Measurements from ENCODE around the gene PIGBOS1. TPM values are rescaled to one million over a fixed set of nuclear protein-coding genes. Genes with fewer than 3 reads are reported as not detected.
A peak's percentile ranks its signal among the peaks of the same experiment; 100 is the strongest.

The PIGBOS1 gene, protein sequence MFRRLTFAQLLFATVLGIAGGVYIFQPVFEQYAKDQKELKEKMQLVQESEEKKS
- 22.1 TPM for polyA plus RNA-seq (2013)

DNA sequence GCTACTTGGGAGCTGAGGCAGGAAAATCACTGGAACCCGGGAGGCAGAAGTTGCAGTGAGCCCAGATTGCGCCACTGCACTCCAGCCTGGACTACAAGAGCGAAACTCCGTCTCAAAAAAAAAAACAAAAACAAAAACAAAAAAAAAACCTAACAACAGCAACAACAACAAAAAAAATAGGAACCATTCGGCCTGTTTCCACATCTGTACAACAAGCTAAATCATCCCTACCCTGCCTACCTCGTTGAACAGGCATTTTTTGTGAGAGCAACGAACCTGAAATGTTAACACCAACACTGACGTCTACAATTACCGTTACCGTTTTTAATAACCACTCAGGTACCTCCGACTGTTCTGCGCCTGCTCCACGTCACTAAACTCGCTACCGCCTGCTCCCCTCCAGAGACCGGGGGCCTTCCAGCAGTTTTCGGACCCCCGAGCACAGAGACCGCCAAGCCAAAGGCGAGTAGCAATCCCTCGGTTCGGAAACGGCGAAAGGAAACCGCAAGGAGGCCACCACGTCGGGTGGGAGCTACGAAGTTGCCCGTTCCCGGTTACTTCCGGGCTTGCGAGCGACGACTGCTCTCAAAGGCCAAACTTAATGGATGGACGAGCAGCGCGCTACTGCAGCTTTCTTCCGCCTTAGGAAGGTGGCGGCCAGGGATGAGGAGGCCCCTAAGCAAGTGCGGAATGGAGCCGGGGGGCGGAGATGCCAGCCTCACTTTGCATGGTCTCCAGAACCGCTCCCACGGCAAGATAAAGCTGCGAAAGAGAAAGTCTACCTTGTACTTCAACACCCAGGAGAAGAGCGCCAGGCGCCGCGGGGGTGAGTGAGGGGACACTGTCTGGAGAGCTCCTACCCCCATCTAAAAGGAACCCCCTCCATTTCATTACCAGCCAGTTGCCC lies at the start of gene PIGBOS1, which contains the start of gene PIGB:
Gene PIGBOS1 (minus strand): TSS at position 536 of the 907 bp plus-strand sequence. CDS start 1,331 bp downstream, outside the sequence.
Gene PIGB (plus strand): TSS at position 635 of the 907 bp plus-strand sequence. CDS start 29 bp downstream, at position 664.
- ChIA-PET CTCF (interaction anchor here (0.6 to 1.8 kb wide), 9 partner anchors 20 to 1045 kb away, joined by 3 to 7 read pairs (median 3); partner anchors contain the start of genes CCPG1 and PIERCE2), POLR2A (interaction anchor here (0.6 to 1.5 kb wide), 2 partner anchors 8 to 89 kb away, joined by 3 to 5 read pairs; partner anchors contain the start of genes CCPG1 and PIERCE2)
- Histone ChIP-seq H3K27me3 (replicated peaks in 2 of 5; ENCODE audit: control insufficient read depth in 4 of 5, insufficient read depth in 5 of 5, low read length in 4 of 5) (no peaks in the 10 kb centered on the region), H3K27ac (ENCODE audit: insufficient read depth in 1 of 2, low read depth in 1 of 2, low read length in 2 of 2, poor library complexity in 1 of 2, severe bottlenecking in 2 of 2) (peak within 1 kb of the TSS; percentile 98 to 99), H3K36me3 (ENCODE audit: control insufficient read depth in 4 of 4, insufficient read depth in 4 of 4, low read length in 3 of 4) (peaks cover 0 to 4% (median 1%) of the 10 kb centered on the region in 4 experiments), H3K4me1 (ENCODE audit: control extremely low read depth in 1 of 4, control insufficient read depth in 4 of 4, insufficient read depth in 4 of 4, low read length in 3 of 4) (peaks cover 9 to 32% (median 18%) of the 10 kb centered on the region in 4 experiments), H3K9me3 (ENCODE audit: control extremely low read depth in 1 of 5, control insufficient read depth in 4 of 5, insufficient read depth in 2 of 5, low read depth in 1 of 5, low read length in 4 of 5) (no peaks in the 10 kb centered on the region), H3K4me3 (ENCODE audit: control insufficient read depth in 1 of 7, extremely low read depth in 1 of 7, insufficient read depth in 4 of 7, low read depth in 2 of 7, low read length in 6 of 7) (peak within 1 kb of the TSS; percentile 83 to 98 (median 93))
- under 1% methylated on average over 40 of the region's 49 CpGs for WGBS (ENCODE audit: insufficient coverage)
- peak; percentile 94 to 97 (median 95) for DNase-seq

DNA sequence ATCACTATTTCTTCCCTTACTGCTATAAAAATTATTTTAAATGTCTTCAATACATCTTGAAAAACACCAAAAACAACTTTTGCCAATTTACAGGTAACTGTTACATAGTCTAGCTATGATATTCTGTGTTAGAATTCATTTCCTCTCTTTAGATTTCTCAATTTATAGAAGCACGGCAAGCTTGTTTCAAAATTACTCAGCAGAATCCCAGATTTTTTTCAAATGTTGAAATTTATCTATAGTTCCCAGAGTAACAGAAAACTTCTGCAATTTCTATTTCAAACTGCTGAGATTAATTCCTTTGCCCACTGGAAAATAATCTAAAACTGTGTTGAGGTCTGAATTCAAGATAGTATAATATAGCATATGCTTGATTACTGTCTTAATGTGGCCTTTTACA lies 48.1 kb upstream of the PIGBOS1 start:
- Histone ChIP-seq H3K36me3 (ENCODE audit: control insufficient read depth in 4 of 4, insufficient read depth in 4 of 4, low read length in 3 of 4) (peaks cover 3 to 31% (median 7%) of the 10 kb centered on the region in 4 experiments), H3K27me3 (replicated peaks in 2 of 5; ENCODE audit: control insufficient read depth in 4 of 5, insufficient read depth in 5 of 5, low read length in 4 of 5) (no peaks in the 10 kb centered on the region), H3K9me3 (ENCODE audit: control extremely low read depth in 1 of 5, control insufficient read depth in 4 of 5, insufficient read depth in 2 of 5, low read depth in 1 of 5, low read length in 4 of 5) (no peaks in the 10 kb centered on the region), H3K4me1 (ENCODE audit: control extremely low read depth in 1 of 4, control insufficient read depth in 4 of 4, insufficient read depth in 4 of 4, low read length in 3 of 4) (no peaks in the 10 kb centered on the region), H3K27ac (ENCODE audit: insufficient read depth in 1 of 2, low read depth in 1 of 2, low read length in 2 of 2, poor library complexity in 1 of 2, severe bottlenecking in 2 of 2) (no peak overlapping the region), H3K4me3 (ENCODE audit: control insufficient read depth in 1 of 7, extremely low read depth in 1 of 7, insufficient read depth in 4 of 7, low read depth in 2 of 7, low read length in 6 of 7) (no peak overlapping the region)
- no peak for DNase-seq
- POLR2A ChIA-PET: no interaction called here
- WGBS (ENCODE audit: insufficient coverage): no CpG with 5 or more reads among the region's 1 CpG
- CTCF ChIA-PET: interaction anchor here (1.0 to 1.2 kb wide), 2 partner anchors 42 to 73 kb away, joined by 3 to 4 read pairs; partner anchors contain the start of genes CCPG1 and PIERCE2

DNA sequence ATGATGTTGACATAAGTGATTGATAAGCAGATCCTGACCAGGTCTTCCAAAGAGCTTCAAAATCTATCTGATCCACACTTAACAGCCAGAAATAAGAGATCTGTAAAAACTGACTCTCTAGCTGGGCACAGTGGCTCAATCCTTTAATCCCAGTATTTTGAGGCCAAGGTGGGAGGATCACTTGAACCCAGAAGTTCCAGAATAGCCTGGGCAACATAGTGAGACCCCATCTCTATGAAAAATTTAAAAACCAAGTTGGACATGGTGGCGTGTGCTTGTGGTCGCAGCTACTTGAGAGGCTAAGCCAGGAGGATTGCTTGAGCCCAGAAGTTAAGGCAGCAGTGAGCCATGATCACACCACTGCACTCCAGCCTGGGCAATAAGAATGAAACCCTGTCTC lies 43.7 kb upstream of the PIGBOS1 start:
- Histone ChIP-seq H3K4me1 (ENCODE audit: control extremely low read depth in 1 of 4, control insufficient read depth in 4 of 4, insufficient read depth in 4 of 4, low read length in 3 of 4) (peaks cover 3 to 10% (median 5%) of the 10 kb centered on the region in 4 experiments), H3K36me3 (ENCODE audit: control insufficient read depth in 4 of 4, insufficient read depth in 4 of 4, low read length in 3 of 4) (peaks cover 2 to 11% (median 7%) of the 10 kb centered on the region in 4 experiments), H3K27ac (ENCODE audit: insufficient read depth in 1 of 2, low read depth in 1 of 2, low read length in 2 of 2, poor library complexity in 1 of 2, severe bottlenecking in 2 of 2) (no peak overlapping the region), H3K27me3 (replicated peaks in 2 of 5; ENCODE audit: control insufficient read depth in 4 of 5, insufficient read depth in 5 of 5, low read length in 4 of 5) (no peaks in the 10 kb centered on the region), H3K9me3 (ENCODE audit: control extremely low read depth in 1 of 5, control insufficient read depth in 4 of 5, insufficient read depth in 2 of 5, low read depth in 1 of 5, low read length in 4 of 5) (no peaks in the 10 kb centered on the region), H3K4me3 (ENCODE audit: control insufficient read depth in 1 of 7, extremely low read depth in 1 of 7, insufficient read depth in 4 of 7, low read depth in 2 of 7, low read length in 6 of 7) (no peak overlapping the region)
- CTCF ChIA-PET: no interaction called here
- DNase-seq: no peak
- 85% methylated on average over 2 of the region's 2 CpGs for WGBS (ENCODE audit: insufficient coverage)
- POLR2A ChIA-PET: no interaction called here

DNA sequence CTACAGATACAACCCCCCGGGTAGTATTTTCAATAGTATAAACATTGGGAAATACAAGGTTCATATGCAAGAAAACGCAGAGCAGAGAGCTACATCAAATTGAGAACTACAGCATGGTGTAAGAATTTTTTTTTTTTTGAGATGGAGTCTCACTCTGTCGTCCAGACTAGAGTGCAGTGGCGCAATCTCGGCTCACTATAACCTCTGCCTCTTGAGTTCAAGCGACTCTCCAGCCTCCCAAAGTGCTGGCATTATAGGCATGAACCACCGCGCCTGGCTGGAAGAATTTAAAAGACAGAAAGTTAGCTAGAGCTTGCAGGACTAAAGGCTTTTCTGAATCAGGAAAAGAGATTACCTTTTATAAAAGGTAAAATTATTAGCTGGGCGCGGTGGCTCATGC lies 42.1 kb upstream of the PIGBOS1 start:
- WGBS (ENCODE audit: insufficient coverage): 99% methylated on average over 7 of the region's 10 CpGs
- Histone ChIP-seq H3K27ac (ENCODE audit: insufficient read depth in 1 of 2, low read depth in 1 of 2, low read length in 2 of 2, poor library complexity in 1 of 2, severe bottlenecking in 2 of 2) (no peak overlapping the region), H3K4me1 (ENCODE audit: control extremely low read depth in 1 of 4, control insufficient read depth in 4 of 4, insufficient read depth in 4 of 4, low read length in 3 of 4) (peaks cover 3 to 10% (median 5%) of the 10 kb centered on the region in 4 experiments), H3K9me3 (ENCODE audit: control extremely low read depth in 1 of 5, control insufficient read depth in 4 of 5, insufficient read depth in 2 of 5, low read depth in 1 of 5, low read length in 4 of 5) (no peaks in the 10 kb centered on the region), H3K27me3 (replicated peaks in 2 of 5; ENCODE audit: control insufficient read depth in 4 of 5, insufficient read depth in 5 of 5, low read length in 4 of 5) (no peaks in the 10 kb centered on the region), H3K36me3 (ENCODE audit: control insufficient read depth in 4 of 4, insufficient read depth in 4 of 4, low read length in 3 of 4) (peaks cover 2 to 20% (median 9%) of the 10 kb centered on the region in 4 experiments), H3K4me3 (ENCODE audit: control insufficient read depth in 1 of 7, extremely low read depth in 1 of 7, insufficient read depth in 4 of 7, low read depth in 2 of 7, low read length in 6 of 7) (no peak overlapping the region)
- POLR2A ChIA-PET: interaction anchor here (0.6 kb wide), 1 partner anchor 57 kb away, joined by 5 read pairs; no protein-coding TSS in a partner anchor
- CTCF ChIA-PET: interaction anchor here (1.2 to 3.7 kb wide), 4 partner anchors 13 to 78 kb away, joined by 3 to 20 read pairs (median 4); partner anchors contain the start of genes CCPG1 and PIERCE2
- no peak for DNase-seq

DNA sequence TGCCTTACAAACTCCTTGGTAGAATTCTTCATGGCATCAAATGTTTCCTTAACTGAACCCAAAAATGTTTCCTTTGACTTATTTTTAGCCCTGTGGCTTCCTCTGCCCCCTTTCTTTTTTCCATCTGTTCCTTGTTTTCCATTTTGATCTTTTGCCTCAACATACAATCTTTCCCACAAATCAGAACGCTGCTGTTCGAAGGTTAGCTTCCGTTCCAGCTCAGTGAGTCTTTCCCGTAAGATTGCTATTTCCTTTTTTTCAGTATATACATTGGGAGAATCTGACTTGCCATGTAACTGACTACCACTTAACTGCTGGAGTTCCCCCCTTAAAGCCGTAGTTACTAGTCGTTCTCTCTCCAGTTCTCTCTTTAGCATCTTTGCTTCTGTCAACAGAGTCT lies 41.3 kb upstream of the PIGBOS1 start:
- ChIA-PET POLR2A (no interaction called here), CTCF (interaction anchor here (0.6 to 3.7 kb wide), 5 partner anchors 12 to 1880 kb away, joined by 3 to 20 read pairs (median 4); partner anchors contain the start of genes CCPG1 and PIERCE2)
- peaks cover 3 to 10% (median 5%) of the 10 kb centered on the region in 4 experiments for H3K4me1 ChIP-seq (ENCODE audit: control extremely low read depth in 1 of 4, control insufficient read depth in 4 of 4, insufficient read depth in 4 of 4, low read length in 3 of 4)
- no peaks in the 10 kb centered on the region for H3K9me3 ChIP-seq (ENCODE audit: control extremely low read depth in 1 of 5, control insufficient read depth in 4 of 5, insufficient read depth in 2 of 5, low read depth in 1 of 5, low read length in 4 of 5)
- H3K27me3 ChIP-seq (replicated peaks in 2 of 5; ENCODE audit: control insufficient read depth in 4 of 5, insufficient read depth in 5 of 5, low read length in 4 of 5): no peaks in the 10 kb centered on the region
- 9% methylated on average over 6 of the region's 6 CpGs for WGBS (ENCODE audit: insufficient coverage)
- peak in 2 of 3 donors; percentile 21 to 26 for DNase-seq
- no peak overlapping the region for H3K27ac ChIP-seq (ENCODE audit: insufficient read depth in 1 of 2, low read depth in 1 of 2, low read length in 2 of 2, poor library complexity in 1 of 2, severe bottlenecking in 2 of 2)
- H3K4me3 ChIP-seq (ENCODE audit: control insufficient read depth in 1 of 7, extremely low read depth in 1 of 7, insufficient read depth in 4 of 7, low read depth in 2 of 7, low read length in 6 of 7): no peak overlapping the region
- H3K36me3 ChIP-seq (ENCODE audit: control insufficient read depth in 4 of 4, insufficient read depth in 4 of 4, low read length in 3 of 4): peaks cover 7 to 25% (median 15%) of the 10 kb centered on the region in 4 experiments

DNA sequence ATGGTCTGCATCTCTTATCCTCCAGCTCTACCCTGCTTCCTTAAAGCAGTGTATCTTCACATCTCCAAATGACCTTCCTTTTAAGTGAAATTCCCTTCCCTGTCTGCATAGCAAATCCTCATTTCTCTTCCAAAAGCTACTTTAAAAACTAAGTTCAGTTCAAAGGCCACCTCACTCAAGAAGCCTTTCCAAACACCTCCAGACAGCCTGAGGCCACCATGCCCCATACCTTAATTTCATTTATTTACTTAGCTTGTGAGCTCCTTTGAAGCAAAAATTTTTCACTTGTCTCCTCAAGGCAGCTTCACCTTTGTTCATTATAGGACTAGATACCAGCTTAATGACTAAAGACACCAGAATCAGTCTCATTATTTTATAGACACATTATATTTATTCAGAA lies 39.5 kb upstream of the PIGBOS1 start:
- Histone ChIP-seq H3K4me1 (ENCODE audit: control extremely low read depth in 1 of 4, control insufficient read depth in 4 of 4, insufficient read depth in 4 of 4, low read length in 3 of 4) (peaks cover 3 to 10% (median 5%) of the 10 kb centered on the region in 4 experiments), H3K27ac (ENCODE audit: insufficient read depth in 1 of 2, low read depth in 1 of 2, low read length in 2 of 2, poor library complexity in 1 of 2, severe bottlenecking in 2 of 2) (no peak overlapping the region), H3K27me3 (replicated peaks in 2 of 5; ENCODE audit: control insufficient read depth in 4 of 5, insufficient read depth in 5 of 5, low read length in 4 of 5) (no peaks in the 10 kb centered on the region), H3K9me3 (ENCODE audit: control extremely low read depth in 1 of 5, control insufficient read depth in 4 of 5, insufficient read depth in 2 of 5, low read depth in 1 of 5, low read length in 4 of 5) (no peaks in the 10 kb centered on the region), H3K36me3 (ENCODE audit: control insufficient read depth in 4 of 4, insufficient read depth in 4 of 4, low read length in 3 of 4) (peaks cover 9 to 30% (median 14%) of the 10 kb centered on the region in 4 experiments), H3K4me3 (ENCODE audit: control insufficient read depth in 1 of 7, extremely low read depth in 1 of 7, insufficient read depth in 4 of 7, low read depth in 2 of 7, low read length in 6 of 7) (no peak overlapping the region)
- no peak for DNase-seq
- ChIA-PET POLR2A (interaction anchor here (0.7 kb wide), 1 partner anchor 928 kb away, joined by 3 read pairs; no protein-coding TSS in a partner anchor), CTCF (interaction anchor here (0.8 to 3.7 kb wide), 6 partner anchors 9 to 140 kb away, joined by 3 to 20 read pairs (median 3); partner anchors contain the start of genes CCPG1 and PIERCE2)
